Measurements from ENCODE around the gene CADPS.

CADPS gene

GRCh38 chr3:62415312-62415801 lies 459.9 kb downstream of the CADPS start:
- no peak for ATAC-seq
- no peak for TF ChIP-seq CREB5 (CRISPR knock-in tag; IDR thresholded peaks at IDR 0.05; ENCODE audit: low read depth)
- TF ChIP-seq ZFP30 (CRISPR knock-in tag; IDR thresholded peaks at IDR 0.05): no peak
- TF ChIP-seq GLIS3 (CRISPR knock-in tag; IDR thresholded peaks at IDR 0.05): no peak
- TF ChIP-seq PATZ1 (CRISPR knock-in tag; IDR thresholded peaks at IDR 0.05; ENCODE audit: borderline replicate concordance): no peak
- TF ChIP-seq ESRRG (CRISPR knock-in tag; IDR thresholded peaks at IDR 0.05): no peak
- TF ChIP-seq TSHZ2 (CRISPR knock-in tag; IDR thresholded peaks at IDR 0.05): no peak
- TF ChIP-seq ARNTL (CRISPR knock-in tag; IDR thresholded peaks at IDR 0.05; ENCODE audit: borderline replicate concordance, low read depth): no peak
- no peak for TF ChIP-seq ZC3H10 (CRISPR knock-in tag; IDR thresholded peaks at IDR 0.05)
- no peak for TF ChIP-seq RARB (CRISPR knock-in tag; IDR thresholded peaks at IDR 0.05)
- TF ChIP-seq POU6F1 (CRISPR knock-in tag; IDR thresholded peaks at IDR 0.05; ENCODE audit: borderline replicate concordance, low read depth): no peak
- TF ChIP-seq TOX (CRISPR knock-in tag; IDR thresholded peaks at IDR 0.05; ENCODE audit: borderline replicate concordance): no peak

GRCh38 chr3:62414786-62415185 lies 460.4 kb downstream of the CADPS start:
- TF ChIP-seq OSR1 (CRISPR knock-in tag; IDR thresholded peaks at IDR 0.05) (no peak), CSRNP3 (CRISPR knock-in tag; IDR thresholded peaks at IDR 0.05) (no peak), TSHZ2 (CRISPR knock-in tag; IDR thresholded peaks at IDR 0.05) (no peak), SNAI2 (CRISPR knock-in tag; IDR thresholded peaks at IDR 0.05) (no peak), ARNTL (CRISPR knock-in tag; IDR thresholded peaks at IDR 0.05; ENCODE audit: borderline replicate concordance, low read depth) (no peak), ESRRG (CRISPR knock-in tag; IDR thresholded peaks at IDR 0.05) (no peak), ZC3H10 (CRISPR knock-in tag; IDR thresholded peaks at IDR 0.05) (no peak), CSDC2 (CRISPR knock-in tag; IDR thresholded peaks at IDR 0.05) (no peak), POU6F1 (CRISPR knock-in tag; IDR thresholded peaks at IDR 0.05; ENCODE audit: borderline replicate concordance, low read depth) (no peak)
- no peak for ATAC-seq
